Measurements from ENCODE around the gene RIMBP2.

The RIMBP2 gene

DNA sequence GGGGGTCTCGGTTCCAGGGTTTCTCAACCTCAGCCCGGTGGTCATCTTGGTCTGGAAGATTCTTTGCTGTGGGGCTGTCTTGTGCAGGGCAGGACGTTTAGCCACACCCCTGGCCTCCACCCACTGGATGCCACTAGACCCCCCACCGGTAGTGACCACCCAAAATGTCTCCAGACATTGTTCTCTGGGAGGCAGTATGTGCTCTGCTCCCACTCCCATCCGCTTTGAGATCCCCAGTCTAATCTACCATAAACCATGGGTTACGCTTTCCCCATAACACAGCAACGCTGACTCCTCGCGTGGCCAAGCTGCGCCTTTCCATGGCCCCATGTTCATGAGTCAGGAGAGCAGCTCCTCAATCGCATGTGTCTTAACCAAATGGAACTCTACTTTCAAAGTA is 155.8 kb downstream of the RIMBP2 start:
- DNase-seq, result no peak

DNA sequence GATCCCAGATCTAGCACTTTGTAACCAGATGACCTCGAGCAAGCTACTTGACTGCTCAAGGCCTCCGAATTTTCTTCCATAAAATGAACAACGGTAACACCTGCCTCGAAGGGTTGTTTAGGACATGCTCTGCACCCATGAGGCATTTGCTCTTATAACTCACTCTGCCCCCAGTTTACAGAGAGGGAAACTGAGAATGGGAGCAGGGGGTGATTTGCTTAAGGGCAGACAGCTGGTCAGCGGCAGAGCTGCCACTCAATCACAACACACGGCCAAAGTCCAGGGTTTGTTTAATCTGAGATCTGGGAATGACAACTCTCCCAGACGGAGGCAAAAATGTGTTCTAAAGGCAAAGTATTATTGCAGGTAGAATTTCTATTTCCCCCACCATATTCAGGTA is 156.3 kb downstream of the RIMBP2 start:
- no peak for DNase-seq

DNA sequence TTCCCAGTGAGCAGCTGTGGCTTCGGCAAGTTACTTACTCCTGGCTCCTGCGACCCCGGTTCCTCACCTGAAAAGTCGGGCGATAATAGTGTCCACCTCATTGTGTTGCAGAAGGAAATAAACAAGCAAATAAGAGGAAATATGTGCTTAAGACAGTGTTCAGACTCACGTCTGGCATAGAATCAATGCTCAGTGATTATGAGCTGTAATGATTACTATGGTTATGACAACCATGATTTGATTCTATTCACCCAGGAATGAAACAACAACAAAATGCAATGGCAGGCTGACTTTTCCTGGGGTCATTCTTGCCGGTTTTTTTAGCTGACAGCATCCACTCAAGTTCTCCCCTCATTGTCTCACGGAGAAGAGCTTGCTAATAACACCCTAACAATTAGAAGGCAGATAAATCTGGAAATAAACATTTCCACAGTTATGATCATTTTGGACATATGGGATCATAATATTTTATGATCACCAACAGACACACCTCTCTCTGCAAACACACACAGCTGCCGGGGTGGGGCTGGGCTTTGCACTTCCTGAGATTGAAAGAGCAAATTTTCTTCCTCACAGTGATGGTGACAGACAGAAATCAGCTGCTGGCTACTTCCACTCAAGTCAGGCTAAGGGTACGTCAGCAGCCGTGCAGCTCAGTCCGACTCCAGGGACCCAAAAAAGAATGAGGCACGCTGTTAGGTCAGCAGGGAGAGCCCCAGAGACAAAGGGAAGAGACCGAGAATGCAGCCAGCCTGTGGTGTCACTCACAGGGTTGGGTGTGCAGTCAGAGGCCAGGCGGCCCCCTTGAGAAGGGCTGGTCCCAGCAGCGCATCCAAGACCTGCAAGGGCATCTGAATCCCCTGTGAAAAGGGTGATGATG is 158.0 kb downstream of the RIMBP2 start:
- no peak for DNase-seq

DNA sequence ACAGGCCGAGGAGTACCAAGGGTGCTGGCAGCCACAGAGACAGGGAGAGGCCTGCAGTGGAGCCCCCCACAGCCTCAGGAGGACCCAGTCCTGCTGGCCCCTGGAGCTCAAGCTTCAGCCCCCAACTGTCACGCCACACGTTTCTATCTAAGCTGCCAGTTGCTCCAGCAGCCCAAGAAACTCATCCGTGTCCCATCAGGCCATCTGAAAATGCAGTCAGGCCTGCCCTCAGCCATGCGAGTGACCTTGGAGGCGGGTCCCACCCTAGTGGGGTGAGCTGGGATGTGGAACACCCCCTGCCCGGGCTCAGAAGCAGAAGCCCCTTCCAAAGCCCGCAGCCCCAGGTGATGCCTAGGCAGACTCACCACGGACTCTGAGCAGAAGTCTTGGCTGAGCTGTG is 158.9 kb downstream of the RIMBP2 start:
- no peak for DNase-seq

GRCh38 chr12:130556486-130557055 is 159.5 kb downstream of the RIMBP2 start:
- no peak for DNase-seq

DNA sequence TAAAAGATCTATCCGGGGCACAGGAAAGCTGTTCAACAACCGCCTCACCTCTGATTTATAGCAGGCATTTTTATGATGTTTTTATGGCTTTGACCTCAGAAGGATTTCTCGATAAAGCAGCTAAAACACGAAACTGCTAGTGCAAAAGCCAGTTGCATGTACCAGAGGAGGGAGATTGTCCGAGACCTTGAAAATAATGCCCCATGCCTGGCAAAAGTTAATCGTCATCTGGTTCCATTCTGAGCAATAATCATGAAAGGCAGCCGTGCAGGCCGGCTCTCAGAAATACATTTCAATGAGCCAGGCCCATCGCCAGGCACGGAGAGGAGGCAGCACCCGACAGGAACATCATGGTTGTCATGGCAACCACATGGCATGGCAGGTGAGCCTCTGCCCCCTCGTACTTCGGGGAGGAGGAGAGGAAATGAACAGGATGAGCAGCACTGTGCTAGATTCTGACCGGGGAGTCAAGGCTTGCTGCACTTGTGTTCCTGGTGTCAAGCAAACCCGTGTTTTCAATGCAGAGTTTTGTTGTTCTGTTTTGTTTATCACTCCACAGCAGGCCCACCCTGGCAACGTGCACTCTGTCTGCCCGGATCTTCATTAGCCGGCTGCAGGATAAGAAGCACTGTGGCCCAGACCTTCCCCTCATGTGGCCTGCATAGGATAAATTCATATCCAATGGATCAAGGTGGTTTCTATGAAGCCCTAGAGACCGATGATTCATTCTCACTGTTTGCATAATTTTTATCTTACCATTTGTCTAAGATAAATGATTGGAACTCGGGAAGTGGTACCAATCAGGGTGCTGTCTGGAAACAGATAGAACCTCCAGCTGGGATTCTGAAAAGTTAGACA is 160.2 kb downstream of the RIMBP2 start:
- DNase-seq, result no peak

DNA sequence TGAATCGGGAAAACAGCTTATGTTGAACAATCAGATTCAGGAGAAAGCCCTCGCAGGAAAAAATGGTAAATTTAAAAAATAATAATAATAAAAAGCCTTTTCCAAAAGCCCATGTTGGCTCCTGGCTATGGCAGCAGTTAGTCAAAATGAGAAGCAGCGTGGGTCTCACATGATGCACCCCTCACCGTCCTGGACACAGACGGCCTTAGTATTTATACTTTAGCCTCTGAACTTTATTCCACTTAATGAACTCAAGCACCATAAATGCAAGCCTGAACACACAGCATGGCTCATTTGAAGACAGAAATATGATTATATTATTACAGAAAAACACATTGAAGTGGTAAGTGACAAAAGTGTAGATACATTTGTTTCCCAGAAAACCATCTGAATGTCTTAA is 160.9 kb downstream of the RIMBP2 start:
- no peak for DNase-seq

DNA sequence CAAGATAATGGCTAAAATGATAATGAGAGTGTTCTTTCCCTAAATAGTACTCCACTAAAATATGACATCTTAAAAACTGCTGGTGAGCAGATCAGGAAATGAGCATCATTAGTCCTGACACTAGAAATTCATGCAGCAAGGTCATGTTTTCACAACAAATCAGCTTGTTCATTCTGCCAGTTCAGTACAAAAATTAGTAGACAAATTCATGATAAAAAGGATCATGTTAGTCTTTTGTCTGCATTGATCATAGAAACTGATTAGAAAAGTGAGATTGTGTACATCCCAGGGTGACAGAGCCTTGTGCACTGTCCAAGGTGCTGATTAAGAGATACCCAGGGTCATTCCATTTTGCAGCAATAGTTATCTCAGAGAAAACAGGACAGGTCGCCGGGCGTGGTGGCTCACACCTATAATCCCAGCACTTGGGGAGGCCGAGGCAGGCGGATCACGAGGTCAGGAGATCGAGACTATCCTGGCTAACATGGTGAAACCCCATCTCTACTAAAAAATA is 163.6 kb downstream of the RIMBP2 start:
- DNase-seq, result no peak

DNA sequence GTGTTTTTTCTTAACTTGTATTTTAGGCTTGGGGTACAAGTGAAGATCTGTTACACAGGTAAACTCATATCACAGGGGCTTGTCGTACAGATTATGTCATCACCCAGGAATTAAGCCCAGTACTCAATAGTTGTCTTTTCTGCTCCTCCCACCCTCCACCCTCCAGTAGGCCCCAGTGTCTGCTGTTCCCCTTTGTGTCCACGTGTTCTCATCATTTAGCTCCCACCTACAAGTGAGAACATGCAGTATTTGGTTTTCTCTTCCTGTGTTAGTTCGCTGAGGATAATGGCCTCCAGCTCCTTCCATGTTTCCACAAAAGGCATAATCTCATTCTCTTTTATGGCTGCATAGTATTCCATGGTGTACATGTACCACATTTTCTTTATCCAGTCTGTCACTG is 166.7 kb downstream of the RIMBP2 start:
- DNase-seq, result no peak

DNA sequence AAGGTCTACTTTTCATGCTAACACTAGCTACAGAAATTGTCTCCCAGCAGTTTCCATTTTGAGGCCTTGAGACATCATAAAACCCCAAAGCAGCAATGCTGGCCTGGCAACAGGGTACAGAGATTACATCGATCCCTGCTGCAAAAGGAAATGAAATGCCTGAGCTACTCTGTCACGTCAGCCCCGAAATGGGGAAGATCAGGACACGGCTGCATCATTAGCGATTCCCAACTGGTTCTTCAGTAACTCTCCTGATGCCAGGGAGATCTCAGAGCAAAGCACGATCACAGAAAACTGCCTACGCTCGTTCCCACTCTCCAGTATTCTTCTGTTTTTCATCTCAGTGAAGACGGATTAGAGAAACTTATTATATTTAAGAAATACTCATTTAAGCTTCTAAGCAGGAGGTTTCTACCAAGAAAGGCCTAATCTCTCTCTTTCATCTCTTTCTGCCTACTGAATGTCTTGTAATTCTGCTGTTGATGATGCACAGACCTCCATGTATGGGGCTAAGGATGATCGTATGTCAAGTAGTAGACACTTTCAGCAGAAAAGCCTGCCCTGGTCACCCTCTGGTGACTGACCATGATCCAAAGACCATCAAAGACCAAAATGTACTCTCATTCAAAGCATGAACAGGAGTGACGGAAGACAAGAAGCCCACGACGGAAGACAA is 168.5 kb downstream of the RIMBP2 start:
- DNase-seq, result no peak

DNA sequence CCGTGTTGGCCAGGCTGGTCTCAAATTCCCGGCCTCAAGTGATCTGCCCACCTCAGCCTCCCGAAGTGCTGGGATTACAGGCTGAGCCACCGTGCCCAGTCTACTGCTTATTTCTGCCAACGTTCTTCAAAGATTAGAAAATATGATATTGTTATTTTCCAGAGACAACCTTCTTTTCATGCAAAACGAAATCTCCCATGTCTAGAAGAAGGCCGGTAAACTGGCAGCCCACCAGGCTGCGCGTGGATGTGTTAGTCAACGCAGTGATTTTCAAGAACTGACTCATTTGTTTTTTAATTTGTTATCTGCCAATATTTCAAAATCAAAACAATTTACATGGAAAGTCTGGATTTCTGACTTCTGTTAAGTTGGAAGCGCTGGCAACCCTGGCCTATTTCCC is 169.6 kb downstream of the RIMBP2 start:
- no peak for DNase-seq

GRCh38 chr12:130545475-130545874 is 170.6 kb downstream of the RIMBP2 start:
- DNase-seq, result no peak

DNA sequence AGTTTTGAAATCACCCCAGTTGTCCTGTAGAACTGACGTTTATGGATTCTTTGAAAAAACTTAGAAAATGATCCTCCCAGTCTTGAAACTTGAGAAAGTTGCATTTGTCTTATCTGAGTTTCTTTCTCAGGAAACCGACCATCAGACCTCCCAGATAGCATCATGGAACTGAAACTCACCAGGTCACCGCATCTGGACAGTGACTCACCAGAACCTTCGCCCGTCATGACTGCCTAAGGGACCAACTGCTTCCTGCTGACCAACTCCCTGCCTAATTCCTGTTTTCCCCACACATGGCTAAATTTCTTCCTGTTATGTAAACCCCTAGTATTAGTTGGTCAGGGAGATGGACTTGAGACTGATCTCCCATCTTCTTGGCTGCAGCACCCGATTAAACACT is 175.7 kb downstream of the RIMBP2 start:
- DNase-seq, result no peak

DNA sequence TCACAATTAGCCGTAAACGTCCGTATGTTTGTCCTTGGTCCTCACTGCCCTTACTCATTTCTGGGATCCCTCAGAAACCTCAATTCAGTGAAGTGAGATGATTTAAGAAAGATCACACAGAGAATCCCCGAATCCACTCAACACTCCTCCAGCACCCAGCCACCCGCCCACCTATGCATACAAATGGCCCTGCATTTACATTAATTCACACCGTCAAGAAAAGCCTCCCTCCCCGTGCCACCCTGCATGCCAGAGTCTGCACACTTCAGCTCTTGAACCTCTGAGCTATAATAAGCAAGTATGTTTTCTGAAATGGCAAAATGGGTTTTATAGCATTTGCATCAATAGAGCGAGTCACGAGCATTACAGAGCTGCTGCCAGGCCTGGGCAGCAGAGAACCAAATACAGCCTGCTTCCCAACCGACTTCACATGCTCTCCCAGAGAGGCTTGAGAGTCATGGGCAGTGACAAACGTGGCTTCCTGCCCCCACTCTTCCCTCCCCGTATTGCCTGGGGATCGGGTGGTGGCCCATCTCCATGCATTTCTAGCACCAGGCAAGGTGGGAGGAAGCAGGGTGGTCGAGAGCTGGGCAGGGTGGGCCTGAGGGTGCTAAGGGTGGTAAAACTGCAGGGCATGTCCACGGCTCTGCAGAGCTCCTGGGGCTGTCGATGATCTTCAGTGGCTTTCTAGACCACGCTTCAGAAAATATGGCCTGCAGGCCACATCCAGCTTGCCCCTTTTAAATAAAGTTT is 177.6 kb downstream of the RIMBP2 start:
- DNase-seq, result no peak

GRCh38 chr12:130537655-130538054 is 178.4 kb downstream of the RIMBP2 start:
- no peak for DNase-seq

GRCh38 chr12:130537051-130537450 is 179.0 kb downstream of the RIMBP2 start:
- no peak for DNase-seq

DNA sequence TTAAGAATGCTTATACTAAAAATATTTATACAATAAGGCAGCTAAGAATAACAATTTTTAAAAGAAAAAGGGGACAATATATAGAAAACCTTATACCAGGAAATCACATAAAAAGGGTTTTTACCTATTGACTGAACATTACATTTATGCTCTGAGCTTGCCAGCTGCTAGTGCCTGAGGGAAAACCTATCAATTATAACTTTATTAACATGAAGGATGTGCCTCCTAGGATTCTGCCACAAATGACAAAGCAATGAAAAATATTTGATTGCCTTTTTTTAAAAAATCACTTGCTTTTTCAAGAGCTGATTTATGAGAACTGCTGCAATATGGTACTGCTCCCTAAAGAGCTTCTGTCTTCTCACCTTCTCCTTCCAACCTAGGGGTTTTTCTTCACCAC is 185.7 kb downstream of the RIMBP2 start:
- DNase-seq, result no peak

GRCh38 chr12:130529781-130530180 is 186.3 kb downstream of the RIMBP2 start:
- no peak for DNase-seq

DNA sequence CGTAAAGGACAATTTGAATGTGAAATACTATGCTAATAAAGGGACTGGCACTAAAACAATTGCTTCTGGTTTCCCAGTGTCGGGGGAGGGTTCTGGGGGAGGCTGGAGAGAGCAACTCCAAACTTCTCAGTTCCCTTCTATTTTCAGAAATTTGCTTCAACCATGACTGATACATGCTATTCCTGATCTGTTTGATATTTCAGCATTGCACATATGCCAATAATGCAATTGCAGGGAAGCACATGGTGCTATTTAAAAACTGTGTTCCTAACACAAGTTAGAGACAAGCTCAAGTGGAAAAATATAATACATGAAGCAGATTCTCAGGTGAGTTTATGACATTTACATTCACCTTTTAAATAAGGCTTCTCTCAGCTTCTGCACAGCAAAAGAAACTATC is 188.9 kb downstream of the RIMBP2 start:
- no peak for DNase-seq

GRCh38 chr12:130526813-130527212 is 189.3 kb downstream of the RIMBP2 start:
- no peak for DNase-seq

DNA sequence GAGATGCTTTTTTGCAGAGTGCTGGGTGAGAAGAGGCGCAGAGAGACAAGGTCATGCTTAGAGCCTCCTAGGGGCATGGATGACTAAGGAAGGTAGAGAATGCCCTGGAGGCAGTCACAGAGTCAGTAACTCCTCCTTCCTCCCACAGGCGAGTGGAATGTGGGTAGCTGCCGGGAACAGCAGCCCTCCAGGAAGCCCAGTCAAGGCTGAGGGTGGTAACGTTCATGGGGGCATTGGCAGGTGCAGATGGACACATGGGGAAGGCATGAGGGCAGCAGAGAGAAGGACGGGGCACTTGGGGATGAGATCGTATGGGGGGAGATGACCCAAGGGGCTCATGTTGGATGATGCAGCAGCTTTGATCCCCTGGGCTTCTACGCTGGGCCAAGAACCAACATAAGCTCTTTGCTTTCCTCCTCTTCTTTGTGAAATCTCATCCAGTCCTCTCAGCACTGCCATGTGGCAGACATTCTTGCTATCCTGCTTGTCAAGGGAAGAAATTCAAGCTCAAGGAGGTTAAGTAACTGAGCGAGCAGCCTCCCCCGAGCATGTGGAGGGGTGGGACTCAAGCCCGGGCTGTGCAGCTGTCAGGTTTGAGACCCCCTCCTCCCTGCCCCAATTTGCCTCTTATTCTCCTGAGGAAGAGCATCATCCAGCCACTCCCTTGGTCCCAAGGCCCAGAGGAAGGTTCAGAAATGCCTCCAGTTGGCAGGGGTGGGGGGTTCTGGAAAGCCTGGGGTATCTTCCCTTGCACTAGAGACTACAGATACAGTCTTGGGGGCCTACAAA is 190.5 kb downstream of the RIMBP2 start:
- no peak for DNase-seq

Measured in activated naive CD4-positive, alpha-beta T cell treated with Interleukin-2 at 50 U/mL for 16 hours (primary cell).